SH-SY5Y (cell line): ENCODE data around the gene CDKL5.

Experiments used
- GATA2 ChIP-seq: IDR thresholded peaks from 2 replicates; pipeline ENCODE4 v1.6.1; 2011; ENCODE audit warnings: mild to moderate bottlenecking, low read depth, low read length
- GATA3 ChIP-seq: IDR thresholded peaks from 2 replicates; pipeline ENCODE4 v1.6.1; 2011; ENCODE audit warnings: low read depth, mild to moderate bottlenecking, low read length, moderate library complexity

DNA sequence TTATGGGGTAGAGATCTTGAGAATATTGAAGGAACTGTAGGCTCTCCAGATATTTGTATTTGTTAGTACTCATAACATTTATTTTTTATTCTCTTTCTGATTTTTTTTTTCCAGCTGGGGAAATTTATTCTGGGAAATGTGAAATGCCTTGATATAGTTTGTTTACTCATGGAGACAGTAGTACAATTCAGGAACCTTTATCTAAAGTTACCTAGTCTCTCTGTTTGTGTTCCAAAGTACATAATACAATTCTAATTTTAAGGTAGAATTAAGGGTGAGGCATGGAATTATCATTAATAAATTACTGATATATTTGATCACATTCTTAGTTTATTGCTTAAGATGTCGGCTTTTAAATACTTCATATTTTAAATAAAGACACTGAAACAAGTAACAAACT, 132.5 kb downstream of the CDKL5 start:
- TF ChIP-seq GATA2 (no peak), GATA3 (no peak)
